B cell (primary cell): ENCODE data around the gene PPP2R2B. TPM values are rescaled to one million over a fixed set of nuclear protein-coding genes. Genes with fewer than 3 reads are reported as not detected.

ENCODE experiments used
- ATAC-seq: fragments of 200-7000 bp; cut with Tn5 transposase; one replicate; pipeline ENCODE4 v1.10.0; 2021; ENCODE audit warnings: low read depth, mild to moderate bottlenecking, moderate number of reproducible peaks, moderate library complexity
- CTCF ChIA-PET: fragments of 350-600 bp; sonication (Branson Sonifier 250); formaldehyde crosslinking; loops from one replicate; lab custom pipeline; 2021; ENCODE audit warnings: antibody characterized with exemption, inconsistent platforms; lab: Charles Lee
- POLR2A ChIA-PET: fragments of 350-600 bp; sonication (Branson Sonifier 250); formaldehyde crosslinking; loops from one replicate; lab custom pipeline; 2021; ENCODE audit warnings: antibody characterized with exemption; lab: Charles Lee
- DNase-seq: peaks from one replicate; pipeline ENCODE4 v3.0.0; 2013
- H2AFZ ChIP-seq: 2 replicates; pipeline ENCODE4 v1.6.1; 2012; ENCODE audit warnings: mild to moderate bottlenecking, low read depth, low read length; ENCODE audit not compliant: insufficient read depth, poor library complexity, severe bottlenecking
- H3K27ac ChIP-seq, 2 donors: 1 replicate in 1 of 2; 2 replicates in 1 of 2; pipeline ENCODE4 v1.5.1; 2012 to 2013; ENCODE audit warnings: low read length in 2 of 2, mild to moderate bottlenecking in 2 of 2, moderate library complexity in 1 of 2
- H3K27me3 ChIP-seq, 4 experiments: fragments of 200-600 bp in 1 of 4; sonication (generic) in 1 of 4; replicated peaks in 1 of 4; 1 replicate in 2 of 4; 2 replicates in 2 of 4; pipeline versions ENCODE4 v1.6.1 to v1.7.0; 2013 to 2016; ENCODE audit warnings: low read length in 3 of 4, mild to moderate bottlenecking in 2 of 4, mixed read lengths in 1 of 4, moderate library complexity in 1 of 4; ENCODE audit not compliant: insufficient read depth in 4 of 4, control insufficient read depth in 3 of 4; ENCODE audit errors: control extremely low read depth in 1 of 4
- H3K36me3 ChIP-seq, 2 experiments: replicated peaks in 1 of 2; 1 replicate in 1 of 2; 2 replicates in 1 of 2; pipeline versions ENCODE4 v1.6.1 to v1.7.1; 2013; ENCODE audit warnings: low read length in 1 of 2; ENCODE audit not compliant: insufficient read depth in 2 of 2, control insufficient read depth in 1 of 2; ENCODE audit errors: control extremely low read depth in 1 of 2, extremely low read depth in 1 of 2
- H3K4me1 ChIP-seq, 2 donors: fragments of 200-600 bp in 1 of 2; sonication (generic) in 1 of 2; 1 replicate in 1 of 2; 2 replicates in 1 of 2; pipeline versions ENCODE4 v1.5.1 to v1.6.1; 2013 to 2017; ENCODE audit warnings: low read length in 2 of 2; ENCODE audit not compliant: control insufficient read depth in 2 of 2, insufficient read depth in 2 of 2
- H3K4me2 ChIP-seq: replicated peaks from 2 replicates; pipeline ENCODE3; 2012; ENCODE audit warnings: mild to moderate bottlenecking, low read depth, low read length; ENCODE audit not compliant: poor library complexity, severe bottlenecking
- H3K4me3 ChIP-seq, 5 experiments: fragments of 200-600 bp in 1 of 5; sonication (generic) in 1 of 5; 1 replicate in 3 of 5; 2 replicates in 2 of 5; pipeline versions ENCODE4 v1.5.1 to v1.7.0; 2011 to 2016; ENCODE audit warnings: low read length in 4 of 5, mild to moderate bottlenecking in 4 of 5, low read depth in 2 of 5, control low read depth in 1 of 5, moderate library complexity in 1 of 5; ENCODE audit not compliant: insufficient read depth in 1 of 5; ENCODE audit errors: control extremely low read depth in 1 of 5, extremely low read depth in 1 of 5
- H3K79me2 ChIP-seq: fragments of 200-600 bp; sonication (generic); one replicate; pipeline ENCODE4 v1.6.0; 2016; ENCODE audit warnings: low read length; ENCODE audit not compliant: control insufficient read depth, insufficient read depth
- H3K9ac ChIP-seq: fragments of 200-600 bp; sonication (generic); 2 replicates; pipeline ENCODE4 v1.6.1; 2017; ENCODE audit warnings: mild to moderate bottlenecking, low read length, moderate library complexity
- H3K9me3 ChIP-seq, 3 donors: one replicate each; pipeline versions ENCODE4 v1.6.1 to v1.7.1; 2013; ENCODE audit warnings: low read length in 2 of 3; ENCODE audit not compliant: control insufficient read depth in 2 of 3, insufficient read depth in 1 of 3; ENCODE audit errors: control extremely low read depth in 1 of 3
- H4K20me1 ChIP-seq: 2 replicates; pipeline ENCODE4 v1.6.0; 2012; ENCODE audit warnings: mild to moderate bottlenecking, low read length; ENCODE audit not compliant: insufficient read depth, control insufficient read depth, poor library complexity, severe bottlenecking
- H3K27ac Mint-ChIP-seq: one replicate; pipeline ENCODE4 v1.8.0; 2021; ENCODE audit warnings: mixed read lengths
- H3K27me3 Mint-ChIP-seq: one replicate; pipeline ENCODE4 v1.8.0; 2021; ENCODE audit warnings: mixed read lengths
- H3K4me1 Mint-ChIP-seq: one replicate; pipeline ENCODE4 v1.8.0; 2021; ENCODE audit warnings: mixed read lengths
- H3K4me3 Mint-ChIP-seq: one replicate; pipeline ENCODE4 v1.8.0; 2021; ENCODE audit warnings: mixed read lengths
- H3K9me3 Mint-ChIP-seq: one replicate; pipeline ENCODE4 v1.8.0; 2022; ENCODE audit warnings: mixed read lengths; ENCODE audit not compliant: insufficient read depth
- EZH2 ChIP-seq: IDR thresholded peaks from 2 replicates; pipeline ENCODE4 v1.6.1; 2012; ENCODE audit warnings: borderline replicate concordance, low read depth, mild to moderate bottlenecking, moderate library complexity, low read length; ENCODE audit not compliant: insufficient read depth, poor library complexity, severe bottlenecking
- WGBS: methylation state at CpG from one replicate; pipeline ENCODE4 v1.1.5; 2013; ENCODE audit warnings: missing lambda C conversion rate; ENCODE audit not compliant: insufficient coverage; 5-methylcytosine and 5-hydroxymethylcytosine counted together
- intact Hi-C: fragments of 100-400 bp; cut with micrococcal nuclease; formaldehyde crosslinking; loops from one replicate; pipeline ENCODE4 v1.10.0; 2022
- polyA plus RNA-seq: library from polyadenylated mRNA; depleted of rRNA; stranded (reverse); fragments of >200 nt; gene quantifications from 2 replicates; pipeline ENCODE4 v1.2.3, GENCODE V29; 2012
- total RNA-seq, 2 donors: library from RNA; stranded (reverse); fragments of 120-200 nt in 1 of 2; gene quantifications; 1 replicate in 1 of 2; 2 replicates in 1 of 2; pipeline versions ENCODE4 v1.2.3 to v1.2.4, GENCODE V29; 2013 to 2022
- TF ChIP-seq, protein P1 (sequence below): fragments of 200-600 bp; IDR thresholded peaks from one replicate; pipeline ENCODE4 v1.8.0; 2022; ENCODE audit warnings: antibody characterized with exemption, mild to moderate bottlenecking

PPP2R2B gene
- total and polyA plus RNA-seq, 2 donors (not counting 1 experiment from before 2014, with no cell fraction given) = 0.03 TPM; not detected in 1

DNA sequence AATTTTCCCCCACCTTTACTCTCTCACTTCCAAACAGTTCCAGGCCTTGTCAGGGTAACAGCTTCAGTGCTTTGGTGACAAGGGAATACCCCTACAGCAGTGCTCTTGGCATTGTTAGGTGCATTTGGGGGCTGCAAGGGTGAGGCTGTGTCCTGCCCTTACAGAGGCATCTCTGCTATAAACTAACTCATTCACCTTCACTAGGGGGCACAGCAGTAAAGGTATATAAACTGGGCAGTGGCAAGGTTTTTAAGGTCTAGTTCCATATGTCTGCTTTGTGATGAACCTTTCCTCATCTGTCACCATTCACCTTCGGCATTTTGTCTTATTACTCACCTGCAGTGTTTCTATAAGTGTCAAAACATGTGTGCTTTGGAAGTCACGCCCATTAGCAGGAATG, 283.5 kb downstream of the PPP2R2B start:
- H3K27ac ChIP-seq = no peak overlapping the region
- intact Hi-C loops = no loop called here
- DNase-seq (no peak), ATAC-seq (no peak)
- ChIA-PET CTCF (no interaction called here), POLR2A (no interaction called here)
- H3K4me3 ChIP-seq = no peak overlapping the region
- no peaks in the 10 kb centered on the region for H3K27me3 Mint-ChIP-seq
- no peak overlapping the region for H3K9ac ChIP-seq
- H3K4me2 ChIP-seq = no peak overlapping the region
- no peaks in the 10 kb centered on the region for H3K4me1 Mint-ChIP-seq
- H3K9me3 Mint-ChIP-seq = no peaks in the 10 kb centered on the region
- no CpG with 5 or more reads among the region's 2 CpGs for WGBS
- no peak overlapping the region for H2AFZ ChIP-seq
- no peaks in the 10 kb centered on the region for H3K9me3 ChIP-seq
- no peak overlapping the region for H3K4me3 Mint-ChIP-seq
- H4K20me1 ChIP-seq = no peaks in the 10 kb centered on the region
- no peaks in the 10 kb centered on the region for H3K79me2 ChIP-seq
- H3K27me3 ChIP-seq = no peaks in the 10 kb centered on the region
- no peak for TF ChIP-seq EZH2
- TF ChIP-seq, protein P1, sequence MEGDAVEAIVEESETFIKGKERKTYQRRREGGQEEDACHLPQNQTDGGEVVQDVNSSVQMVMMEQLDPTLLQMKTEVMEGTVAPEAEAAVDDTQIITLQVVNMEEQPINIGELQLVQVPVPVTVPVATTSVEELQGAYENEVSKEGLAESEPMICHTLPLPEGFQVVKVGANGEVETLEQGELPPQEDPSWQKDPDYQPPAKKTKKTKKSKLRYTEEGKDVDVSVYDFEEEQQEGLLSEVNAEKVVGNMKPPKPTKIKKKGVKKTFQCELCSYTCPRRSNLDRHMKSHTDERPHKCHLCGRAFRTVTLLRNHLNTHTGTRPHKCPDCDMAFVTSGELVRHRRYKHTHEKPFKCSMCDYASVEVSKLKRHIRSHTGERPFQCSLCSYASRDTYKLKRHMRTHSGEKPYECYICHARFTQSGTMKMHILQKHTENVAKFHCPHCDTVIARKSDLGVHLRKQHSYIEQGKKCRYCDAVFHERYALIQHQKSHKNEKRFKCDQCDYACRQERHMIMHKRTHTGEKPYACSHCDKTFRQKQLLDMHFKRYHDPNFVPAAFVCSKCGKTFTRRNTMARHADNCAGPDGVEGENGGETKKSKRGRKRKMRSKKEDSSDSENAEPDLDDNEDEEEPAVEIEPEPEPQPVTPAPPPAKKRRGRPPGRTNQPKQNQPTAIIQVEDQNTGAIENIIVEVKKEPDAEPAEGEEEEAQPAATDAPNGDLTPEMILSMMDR = no peak
- no peaks in the 10 kb centered on the region for H3K4me1 ChIP-seq
- H3K27ac Mint-ChIP-seq = no peak overlapping the region
- H3K36me3 ChIP-seq = no peaks in the 10 kb centered on the region

DNA sequence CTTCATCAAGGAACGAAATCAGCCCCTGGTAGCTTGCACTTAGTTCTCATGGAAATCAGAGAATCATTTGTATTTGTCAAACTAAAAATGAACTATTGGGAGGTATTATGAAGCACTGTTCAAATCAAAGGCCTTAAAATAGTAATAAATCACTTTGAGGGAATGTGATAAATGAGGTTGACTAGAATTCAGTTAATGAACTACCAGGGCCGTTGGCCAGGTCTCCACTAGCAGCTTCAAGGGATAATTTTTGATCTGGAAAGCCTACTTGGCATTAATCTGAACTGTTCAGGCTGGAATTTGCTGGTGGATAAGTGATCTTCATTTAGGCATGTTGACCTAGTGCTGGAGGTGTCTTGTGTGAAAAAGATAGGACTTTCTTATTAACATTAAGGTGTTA, 286.2 kb downstream of the PPP2R2B start:
- POLR2A ChIA-PET = no interaction called here
- Histone ChIP-seq H3K4me3 (no peak overlapping the region), H3K9ac (no peak overlapping the region), H4K20me1 (no peaks in the 10 kb centered on the region), H3K27ac (no peak overlapping the region), H2AFZ (no peak overlapping the region), H3K79me2 (no peaks in the 10 kb centered on the region), H3K27me3 (no peaks in the 10 kb centered on the region), H3K36me3 (no peaks in the 10 kb centered on the region), H3K4me1 (no peaks in the 10 kb centered on the region), H3K9me3 (no peaks in the 10 kb centered on the region), H3K4me2 (no peak overlapping the region)
- H3K27me3 Mint-ChIP-seq = no peaks in the 10 kb centered on the region
- DNase-seq (no peak), ATAC-seq (no peak)
- CTCF ChIA-PET = no interaction called here
- no peak for TF ChIP-seq EZH2
- TF ChIP-seq, protein P1 = no peak
- no peak overlapping the region for H3K27ac Mint-ChIP-seq
- H3K4me1 Mint-ChIP-seq = no peaks in the 10 kb centered on the region
- H3K9me3 Mint-ChIP-seq = no peaks in the 10 kb centered on the region
- H3K4me3 Mint-ChIP-seq = no peak overlapping the region
- intact Hi-C loops = no loop called here
- 73% methylated on average over 1 of the region's 2 CpGs for WGBS
